Upper lobe of left lung (tissue), 6 donors: ENCODE results near the gene NPY4R2. TPM values are rescaled to one million over a fixed set of nuclear protein-coding genes. Genes with fewer than 3 reads are reported as not detected.
A peak's percentile ranks its signal among the peaks of the same experiment; 100 is the strongest.
"Not testable (repeated sequence)": the region's sequence is repeated elsewhere in the genome, so short reads cannot be mapped to it uniquely, and the experiment has no call there.

Experiments
- ATAC-seq, 2 donors: fragments of 200-7000 bp; cut with Tn5 transposase; one replicate each; pipeline ENCODE4 v1.9.1; 2022; ENCODE audit warnings: mild to moderate bottlenecking in 2 of 2, moderate library complexity in 2 of 2; ENCODE audit not compliant: low FRiP score in 2 of 2
- DNase-seq, 2 donors: peaks; one replicate each; pipeline ENCODE4 v3.0.0-alpha.2; 2019 to 2020
- H3K27ac ChIP-seq, 4 donors: fragments of 200-600 bp; sonication (generic); one replicate each; pipeline ENCODE4 v1.5.1; 2016 to 2019
- H3K27me3 ChIP-seq, 4 donors: fragments of 200-600 bp; sonication (generic); one replicate each; pipeline ENCODE4 v1.5.1; 2017 to 2019
- H3K36me3 ChIP-seq, 4 donors: fragments of 200-600 bp; sonication (generic); one replicate each; pipeline ENCODE4 v1.5.1; 2016 to 2019
- H3K4me1 ChIP-seq, 4 donors: fragments of 200-600 bp; sonication (generic); one replicate each; pipeline ENCODE4 v1.5.1; 2018 to 2019
- H3K4me3 ChIP-seq, 4 donors: fragments of 200-600 bp; sonication (generic); one replicate each; pipeline ENCODE4 v1.5.1; 2017 to 2019; ENCODE audit warnings: mild to moderate bottlenecking in 2 of 4, moderate library complexity in 1 of 4
- H3K9me3 ChIP-seq, 4 donors: fragments of 200-600 bp; sonication (generic); one replicate each; pipeline ENCODE4 v1.5.1; 2018 to 2019
- WGBS, 2 donors: methylation state at CpG; one replicate each; pipeline ENCODE4 v1.1.5; 2017 to 2018; 5-methylcytosine and 5-hydroxymethylcytosine counted together
- total RNA-seq, 6 donors: library from RNA; depleted of rRNA in 4 of 6; stranded (reverse); fragments of >200 nt in 4 of 6; gene quantifications; one replicate each; pipeline versions ENCODE4 v1.1.0 to v1.2.1, GENCODE V29; 2016 to 2021
- donor health status: DM: no; HTN: no; CAD: no; lungs with moderate emphysema.
- donor health status: DM: no; HTN: yes; CAD: no; lungs with severe emphysema.

Gene NPY4R2
- 1 to 10 TPM in 4 of 6 donors, under 1 TPM in 1, not detected in 1; 0.46 to 2.7 (median 2.4) TPM for total RNA-seq

- H3K4me3 ChIP-seq, H3K27ac ChIP-seq, H3K27me3 ChIP-seq, H3K36me3 ChIP-seq, ATAC-seq, H3K4me1 ChIP-seq, H3K9me3 ChIP-seq: not testable (repeated sequence)
- DNase-seq, result peak in 1 of 2 donors; percentile 15
- 17% methylated on average over 3 of the region's 35 CpGs; no CpG with 5 or more reads in 1 of the 2 donors for WGBS, 2 donors
Measured at GRCh38 chr10:47918475-47918874, at the start of gene NPY4R2. Gene NPY4R2, plus strand, starts transcription at chr10:47918662. Its CDS starts 3,326 bp downstream, at chr10:47921988.

GRCh38 chr10:47870887-47871286 lies 47.6 kb upstream of the NPY4R2 start:
- H3K4me3 ChIP-seq, H3K27me3 ChIP-seq, H3K36me3 ChIP-seq, H3K27ac ChIP-seq, H3K9me3 ChIP-seq, DNase-seq, H3K4me1 ChIP-seq: not testable (repeated sequence)
- ATAC-seq, result peak in 1 of 2 donors; percentile 26
- WGBS, 2 donors, result no CpG with 5 or more reads among the region's 8 CpGs

GRCh38 chr10:47871485-47872180 lies 46.8 kb upstream of the NPY4R2 start:
- not testable (repeated sequence) for H3K27ac ChIP-seq, H3K9me3 ChIP-seq, H3K4me1 ChIP-seq, H3K27me3 ChIP-seq, DNase-seq, H3K36me3 ChIP-seq, H3K4me3 ChIP-seq
- 92 to 95% methylated on average over 4 of the region's 8 CpGs for WGBS, 2 donors
- peak in 1 of 2 donors; percentile 32 for ATAC-seq

- H3K4me3 ChIP-seq, H3K36me3 ChIP-seq, H3K27me3 ChIP-seq, DNase-seq, H3K4me1 ChIP-seq, H3K27ac ChIP-seq, H3K9me3 ChIP-seq: not testable (repeated sequence)
- peak in 1 of 2 donors; percentile 16 for ATAC-seq
- no CpG with 5 or more reads among the region's 5 CpGs for WGBS, 2 donors
Measured at GRCh38 chr10:47872236-47872635, 46.2 kb upstream of the NPY4R2 start.

GRCh38 chr10:47884239-47884638 lies 34.2 kb upstream of the NPY4R2 start:
- H3K27ac ChIP-seq, H3K4me1 ChIP-seq, H3K9me3 ChIP-seq, H3K4me3 ChIP-seq, DNase-seq, H3K36me3 ChIP-seq, H3K27me3 ChIP-seq, ATAC-seq: not testable (repeated sequence)
- WGBS, 2 donors, result no CpG with 5 or more reads among the region's 3 CpGs

- not testable (repeated sequence) for ATAC-seq, H3K27ac ChIP-seq, H3K36me3 ChIP-seq, DNase-seq, H3K9me3 ChIP-seq, H3K27me3 ChIP-seq, H3K4me3 ChIP-seq, H3K4me1 ChIP-seq
- no CpG with 5 or more reads among the region's 3 CpGs for WGBS, 2 donors
Measured at GRCh38 chr10:47884934-47885333, 33.5 kb upstream of the NPY4R2 start.

- WGBS, 2 donors, result no CpG with 5 or more reads among the region's 2 CpGs
- H3K36me3 ChIP-seq, H3K4me1 ChIP-seq, DNase-seq, H3K27me3 ChIP-seq, ATAC-seq, H3K9me3 ChIP-seq, H3K4me3 ChIP-seq, H3K27ac ChIP-seq: not testable (repeated sequence)
Measured at GRCh38 chr10:47886356-47886755, 32.1 kb upstream of the NPY4R2 start.

- not testable (repeated sequence) for H3K4me3 ChIP-seq, DNase-seq, ATAC-seq, H3K36me3 ChIP-seq, H3K9me3 ChIP-seq, H3K27me3 ChIP-seq, H3K4me1 ChIP-seq, H3K27ac ChIP-seq
- WGBS, 2 donors, result no CpG with 5 or more reads among the region's 4 CpGs
Measured at GRCh38 chr10:47886827-47887226, 31.6 kb upstream of the NPY4R2 start.

- H3K4me3 ChIP-seq, H3K27ac ChIP-seq, H3K9me3 ChIP-seq, H3K4me1 ChIP-seq, H3K36me3 ChIP-seq, H3K27me3 ChIP-seq, ATAC-seq, DNase-seq: not testable (repeated sequence)
Measured at GRCh38 chr10:47890737-47891136, 27.7 kb upstream of the NPY4R2 start.

- ATAC-seq, H3K27ac ChIP-seq, H3K9me3 ChIP-seq, H3K4me1 ChIP-seq, H3K27me3 ChIP-seq, H3K4me3 ChIP-seq, DNase-seq, H3K36me3 ChIP-seq: not testable (repeated sequence)
- WGBS, 2 donors, result no CpG with 5 or more reads among the region's 2 CpGs
Measured at GRCh38 chr10:47892494-47893261, 25.8 kb upstream of the NPY4R2 start.

- peak; percentile 23 to 58 for ATAC-seq
- not testable (repeated sequence) for H3K36me3 ChIP-seq, H3K9me3 ChIP-seq, H3K27ac ChIP-seq, H3K4me1 ChIP-seq, H3K4me3 ChIP-seq, H3K27me3 ChIP-seq
- 86 to 89% methylated on average over 2 of the region's 2 CpGs for WGBS, 2 donors
- peak in 1 of 2 donors; percentile 15 for DNase-seq
Measured at GRCh38 chr10:47894571-47894970, 23.9 kb upstream of the NPY4R2 start.

- H3K27ac ChIP-seq, H3K4me1 ChIP-seq, H3K4me3 ChIP-seq, ATAC-seq, DNase-seq, H3K36me3 ChIP-seq, H3K27me3 ChIP-seq, H3K9me3 ChIP-seq: not testable (repeated sequence)
- no CpG with 5 or more reads among the region's 2 CpGs for WGBS, 2 donors
Measured at GRCh38 chr10:47897813-47898212, 20.6 kb upstream of the NPY4R2 start.

- no CpG with 5 or more reads among the region's 1 CpG for WGBS, 2 donors
- not testable (repeated sequence) for H3K9me3 ChIP-seq, H3K27ac ChIP-seq, DNase-seq, H3K27me3 ChIP-seq, H3K36me3 ChIP-seq, H3K4me3 ChIP-seq, H3K4me1 ChIP-seq, ATAC-seq
Measured at GRCh38 chr10:47909333-47909732, 9.1 kb upstream of the NPY4R2 start.
